Hepatocyte (in vitro differentiated cells): ENCODE results near the gene PHGDH. TPM values are rescaled to one million over a fixed set of nuclear protein-coding genes. Genes with fewer than 3 reads are reported as not detected.
A peak's percentile ranks its signal among the peaks of the same experiment; 100 is the strongest.
"Not testable (repeated sequence)": the region's sequence is repeated elsewhere in the genome, so short reads cannot be mapped to it uniquely, and the experiment has no call there.

Experiments used
- DNase-seq: peaks from one replicate; pipeline ENCODE4 v3.0.0-alpha.2; 2016; ENCODE audit warnings: low spot score
- H2AFZ ChIP-seq: fragments of 200-600 bp; sonication (generic); 2 replicates; pipeline ENCODE4 v1.6.0; 2016; ENCODE audit warnings: antibody characterized with exemption, mild to moderate bottlenecking
- H3K27ac ChIP-seq: fragments of 200-600 bp; sonication (generic); 2 replicates; pipeline ENCODE4 v1.5.1; 2016; ENCODE audit warnings: mild to moderate bottlenecking
- H3K27me3 ChIP-seq: fragments of 200-600 bp; sonication (generic); 2 replicates; pipeline ENCODE4 v1.6.1; 2016
- H3K36me3 ChIP-seq: fragments of 200-600 bp; sonication (generic); replicated peaks from 2 replicates; pipeline ENCODE4 v1.5.1; 2016; ENCODE audit warnings: low read depth; ENCODE audit not compliant: insufficient read depth
- H3K4me1 ChIP-seq: fragments of 200-600 bp; sonication (generic); 2 replicates; pipeline ENCODE4 v1.5.1; 2016; ENCODE audit warnings: mild to moderate bottlenecking, moderate library complexity; ENCODE audit not compliant: insufficient read depth
- H3K4me2 ChIP-seq: fragments of 200-600 bp; sonication (generic); 2 replicates; pipeline ENCODE4 v1.6.0; 2016
- H3K4me3 ChIP-seq: fragments of 200-600 bp; sonication (generic); 2 replicates; pipeline ENCODE4 v1.5.1; 2016; ENCODE audit warnings: mild to moderate bottlenecking
- H3K79me2 ChIP-seq: fragments of 200-600 bp; sonication (generic); 2 replicates; pipeline ENCODE4 v1.6.0; 2017; ENCODE audit warnings: mild to moderate bottlenecking
- H3K9me2 ChIP-seq: fragments of 200-600 bp; sonication (generic); replicated peaks from 2 replicates; pipeline ENCODE4 v1.6.0; 2017; ENCODE audit warnings: mild to moderate bottlenecking; ENCODE audit not compliant: insufficient read depth
- H3K9me3 ChIP-seq: fragments of 200-600 bp; sonication (generic); 2 replicates; pipeline ENCODE4 v1.5.1; 2016; ENCODE audit warnings: low read depth, mild to moderate bottlenecking
- H4K20me1 ChIP-seq: fragments of 200-600 bp; sonication (generic); 2 replicates; pipeline ENCODE4 v1.6.0; 2016; ENCODE audit warnings: mild to moderate bottlenecking; ENCODE audit not compliant: insufficient read depth, poor library complexity, severe bottlenecking
- CTCF ChIP-seq: fragments of 200-600 bp; sonication (generic); IDR thresholded peaks from 2 replicates; pipeline ENCODE4 v1.5.1; 2016; ENCODE audit warnings: antibody characterized with exemption, mild to moderate bottlenecking; ENCODE audit not compliant: poor library complexity
- EZH2 ChIP-seq: fragments of 200-600 bp; sonication (generic); IDR thresholded peaks from 2 replicates; pipeline ENCODE4 v1.6.1; 2016; ENCODE audit warnings: antibody characterized with exemption, mild to moderate bottlenecking, borderline replicate concordance
- EZH2phosphoT487 ChIP-seq: fragments of 200-600 bp; sonication (generic); IDR thresholded peaks from one replicate; pipeline ENCODE4 v1.6.1; 2018; ENCODE audit warnings: antibody characterized with exemption, mild to moderate bottlenecking, low read depth, moderate library complexity; ENCODE audit not compliant: unreplicated experiment, severe bottlenecking
- WGBS: methylation state at CpG from one replicate; pipeline ENCODE4 v1.1.6; 2016; ENCODE audit warnings: low lambda C conversion rate; ENCODE audit errors: missing lambda C conversion rate; 5-methylcytosine and 5-hydroxymethylcytosine counted together
- polyA plus RNA-seq: library from polyadenylated mRNA; unstranded; fragments of >200 nt; fragmentation: Nextera tagmentation; extraction: Ambion mirVana; gene quantifications from 2 replicates; pipeline ENCODE4 v1.2.1, GENCODE V29; 2016
- total RNA-seq: library from RNA; depleted of rRNA; stranded (reverse); fragments of >200 nt; gene quantifications from 2 replicates; pipeline ENCODE4 v1.2.3, GENCODE V29; 2014

The PHGDH gene
- total and polyA plus RNA-seq, 2 experiments from 2014 or later, result 138 to 167 TPM

- no peaks in the 10 kb centered on the region for H3K27me3 ChIP-seq
- TF ChIP-seq EZH2phosphoT487 (no peak), EZH2 (no peak), CTCF (no peak)
- H3K4me2 ChIP-seq, result no peak overlapping the region
- H3K27ac ChIP-seq, result no peak overlapping the region
- H3K4me1 ChIP-seq, result no peaks in the 10 kb centered on the region
- no peak overlapping the region for H3K4me3 ChIP-seq
- no peaks in the 10 kb centered on the region for H3K9me3 ChIP-seq
- no peak overlapping the region for H2AFZ ChIP-seq
- no peaks in the 10 kb centered on the region for H3K9me2 ChIP-seq
- no peaks in the 10 kb centered on the region for H3K79me2 ChIP-seq
- H3K36me3 ChIP-seq, result no peaks in the 10 kb centered on the region
- no peak for DNase-seq
- 74% methylated on average over 6 of the region's 6 CpGs for WGBS
- no peaks in the 10 kb centered on the region for H4K20me1 ChIP-seq
These were observed 7.9 kb upstream of the PHGDH start for GRCh38 chr1:119703666-119704450.

DNA sequence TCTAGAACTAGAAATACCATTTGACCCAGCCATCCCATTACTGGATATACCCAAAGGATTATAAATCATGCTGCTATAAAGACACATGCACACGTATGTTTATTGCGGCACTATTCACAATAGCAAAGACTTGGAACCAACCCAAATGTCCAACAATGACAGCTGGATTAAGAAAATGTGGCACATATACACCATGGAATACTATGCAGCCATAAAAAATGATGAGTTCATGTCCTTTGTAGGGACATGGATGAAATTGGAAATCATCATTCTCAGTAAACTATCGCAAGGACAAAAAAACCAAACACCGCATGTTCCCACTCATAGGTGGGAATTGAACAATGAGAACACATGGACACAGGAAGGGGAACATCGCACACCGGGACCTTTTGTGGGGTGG, 5.1 kb upstream of the PHGDH start:
- H4K20me1 ChIP-seq, H3K4me1 ChIP-seq, H3K9me2 ChIP-seq, H3K36me3 ChIP-seq, H2AFZ ChIP-seq, H3K4me3 ChIP-seq, H3K79me2 ChIP-seq, H3K27me3 ChIP-seq, H3K27ac ChIP-seq, DNase-seq, H3K9me3 ChIP-seq, H3K4me2 ChIP-seq: not testable (repeated sequence)
- WGBS, result 93% methylated on average over 6 of the region's 6 CpGs

- not testable (repeated sequence) for H3K9me3 ChIP-seq, DNase-seq, H3K27me3 ChIP-seq, H3K27ac ChIP-seq, H3K36me3 ChIP-seq, H4K20me1 ChIP-seq, H3K9me2 ChIP-seq
- H3K79me2 ChIP-seq, result peaks cover 42% of the 10 kb centered on the region
- H3K4me2 ChIP-seq, result peak overlapping the region; percentile 78
- H3K4me1 ChIP-seq, result peaks cover 32% of the 10 kb centered on the region
- peak overlapping the region; percentile 37 for H3K4me3 ChIP-seq
- 18% methylated on average over 8 of the region's 10 CpGs for WGBS
- peak overlapping the region; percentile 32 for H2AFZ ChIP-seq
These were observed 354 bp upstream of the PHGDH start for GRCh38 chr1:119711356-119711803.

DNA sequence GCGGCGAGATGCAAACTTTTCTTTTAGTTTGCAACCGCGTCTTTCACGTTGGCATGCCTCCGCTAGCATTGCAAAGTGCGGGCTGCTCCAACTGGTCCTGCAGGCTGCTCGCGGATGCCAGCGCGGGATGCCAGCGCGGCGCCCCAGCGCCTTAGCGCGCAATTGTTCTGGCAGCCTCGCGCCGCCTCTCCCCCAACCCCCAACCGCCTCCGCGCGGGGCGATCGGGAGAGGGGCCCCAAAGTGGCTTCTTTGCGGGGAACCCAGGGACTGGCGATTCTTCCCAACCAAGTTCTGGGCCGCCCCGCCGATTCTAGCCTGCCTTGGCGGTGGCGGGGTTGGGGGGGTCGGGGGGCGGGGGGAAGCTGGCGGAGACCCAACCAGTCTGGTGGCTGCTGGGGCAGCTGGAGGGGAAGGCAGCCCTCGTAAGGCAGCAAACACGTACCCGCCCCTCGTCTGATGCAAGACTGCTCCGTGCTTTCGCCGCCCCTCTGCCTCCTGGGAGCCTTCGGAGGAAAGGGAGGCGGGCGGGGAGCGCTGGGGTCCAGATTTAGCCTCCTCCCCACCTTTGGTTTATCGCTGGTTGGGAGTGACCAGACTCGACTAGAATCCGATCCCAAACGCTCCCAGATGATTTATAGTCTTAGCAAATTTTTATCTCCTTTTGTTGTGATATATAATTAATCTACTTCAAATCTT, 756 bp downstream of the PHGDH start:
- Histone ChIP-seq H3K27ac (peak overlapping the region; percentile 86), H3K4me3 (peak overlapping the region; percentile 94), H3K4me1 (peaks cover 32% of the 10 kb centered on the region), H3K4me2 (peak overlapping the region; percentile 78), H3K9me2 (no peaks in the 10 kb centered on the region), H4K20me1 (peaks cover 16% of the 10 kb centered on the region), H3K36me3 (no peaks in the 10 kb centered on the region), H3K9me3 (no peaks in the 10 kb centered on the region), H3K79me2 (peaks cover 53% of the 10 kb centered on the region), H3K27me3 (no peaks in the 10 kb centered on the region), H2AFZ (peak overlapping the region; percentile 76)
- TF ChIP-seq EZH2phosphoT487, result no peak
- no peak for TF ChIP-seq CTCF
- WGBS, result 1% methylated on average over 49 of the region's 51 CpGs
- DNase-seq, result peak; percentile 92
